Natural killer cell treated with Interleukin-12 subunit alpha and Interleukin-12 subunit beta and Interleukin-15 and Interleukin-18, amount 100 ng/mL, for 72 hours (primary cell): ENCODE measurements around the gene SLC49A3. TPM values are rescaled to one million over a fixed set of nuclear protein-coding genes. Genes with fewer than 3 reads are reported as not detected.

Source experiments
- ATAC-seq, 2 donors: fragments of 150-1000 bp; cut with Tn5 transposase in 1 of 2; sonication (Bioruptor Pico), chemical (Tn5 transposase) in 1 of 2; 2 replicates each; pipeline ENCODE4 v1.10.0; 2021
- DNase-seq: peaks from one replicate; pipeline ENCODE4 v3.0.0; 2022; ENCODE audit warnings: low spot score
- H3K27ac Mint-ChIP-seq, 2 donors: 1 replicate in 1 of 2; 2 replicates in 1 of 2; pipeline ENCODE4 v1.8.0; 2022; ENCODE audit warnings: mixed read lengths in 2 of 2, mild to moderate bottlenecking in 1 of 2, moderate library complexity in 1 of 2
- H3K27me3 Mint-ChIP-seq, 2 donors: 1 replicate in 1 of 2; 2 replicates in 1 of 2; pipeline ENCODE4 v1.8.0; 2022; ENCODE audit warnings: mixed read lengths in 2 of 2
- H3K36me3 Mint-ChIP-seq: one replicate; pipeline ENCODE4 v1.8.0; 2022; ENCODE audit warnings: mixed read lengths
- H3K4me1 Mint-ChIP-seq, 2 donors: 1 replicate in 1 of 2; 2 replicates in 1 of 2; pipeline ENCODE4 v1.8.0; 2022; ENCODE audit warnings: low read depth in 2 of 2, mixed read lengths in 2 of 2, mild to moderate bottlenecking in 1 of 2
- H3K4me3 Mint-ChIP-seq: one replicate; pipeline ENCODE4 v1.8.0; 2022; ENCODE audit warnings: mixed read lengths
- H3K9me3 Mint-ChIP-seq: 2 replicates; pipeline ENCODE4 v1.8.0; 2022; ENCODE audit warnings: mixed read lengths
- total RNA-seq, 2 donors: library from RNA; stranded (reverse); gene quantifications; one replicate each; pipeline ENCODE4 v1.2.3, GENCODE V29; 2022

The SLC49A3 gene
- total RNA-seq, 2 donors from 2014 or later = 10.5 to 15.9 TPM

- H3K4me1 Mint-ChIP-seq = peaks cover 0 to 16% of the 10 kb centered on the region in 2 donors
- DNase-seq = no peak
- no peak overlapping the region for H3K4me3 Mint-ChIP-seq
- no peaks in the 10 kb centered on the region for H3K9me3 Mint-ChIP-seq
- no peak overlapping the region for H3K27ac Mint-ChIP-seq
- no peaks in the 10 kb centered on the region for H3K36me3 Mint-ChIP-seq
- no peaks in the 10 kb centered on the region for H3K27me3 Mint-ChIP-seq
- no peak for ATAC-seq
Observed at GRCh38 chr4:666436-666810, 22.5 kb downstream of the SLC49A3 start.

GRCh38 chr4:665751-666435 lies 23.1 kb downstream of the SLC49A3 start:
- DNase-seq (peak; percentile 61), ATAC-seq (no peak)
- H3K4me3 Mint-ChIP-seq = no peak overlapping the region
- H3K27me3 Mint-ChIP-seq = no peaks in the 10 kb centered on the region
- no peaks in the 10 kb centered on the region for H3K9me3 Mint-ChIP-seq
- H3K36me3 Mint-ChIP-seq = no peaks in the 10 kb centered on the region
- H3K27ac Mint-ChIP-seq = no peak overlapping the region
- peaks cover 0 to 16% of the 10 kb centered on the region in 2 donors for H3K4me1 Mint-ChIP-seq

- Mint-ChIP-seq H3K36me3 (no peaks in the 10 kb centered on the region), H3K4me1 (peaks cover 0 to 16% of the 10 kb centered on the region in 2 donors), H3K9me3 (no peaks in the 10 kb centered on the region), H3K27ac (no peak overlapping the region), H3K27me3 (no peaks in the 10 kb centered on the region), H3K4me3 (no peak overlapping the region)
- ATAC-seq (no peak), DNase-seq (no peak)
Observed at GRCh38 chr4:665381-665750, 23.6 kb downstream of the SLC49A3 start.

GRCh38 chr4:664713-665231 lies 24.2 kb downstream of the SLC49A3 start:
- ATAC-seq (no peak), DNase-seq (no peak)
- Mint-ChIP-seq H3K27me3 (no peaks in the 10 kb centered on the region), H3K4me1 (peaks cover 0 to 16% of the 10 kb centered on the region in 2 donors), H3K9me3 (no peaks in the 10 kb centered on the region), H3K27ac (peak overlapping the region; percentile 56 to 75), H3K36me3 (no peaks in the 10 kb centered on the region), H3K4me3 (peak overlapping the region; percentile 85)

GRCh38 chr4:663438-664428 lies 25.2 kb downstream of the SLC49A3 start:
- Mint-ChIP-seq H3K27ac (peak overlapping the region; percentile 56 to 75), H3K4me3 (peak overlapping the region; percentile 85), H3K27me3 (no peaks in the 10 kb centered on the region), H3K9me3 (no peaks in the 10 kb centered on the region), H3K36me3 (no peaks in the 10 kb centered on the region), H3K4me1 (peaks cover 0 to 16% of the 10 kb centered on the region in 2 donors)
- DNase-seq (peak; percentile 80), ATAC-seq (peak; percentile 86 to 88)

GRCh38 chr4:663046-663437 lies 25.9 kb downstream of the SLC49A3 start:
- Mint-ChIP-seq H3K9me3 (no peaks in the 10 kb centered on the region), H3K4me1 (peaks cover 0 to 16% of the 10 kb centered on the region in 2 donors), H3K27ac (peak overlapping the region; percentile 54 to 75), H3K27me3 (no peaks in the 10 kb centered on the region), H3K36me3 (no peaks in the 10 kb centered on the region), H3K4me3 (peak overlapping the region; percentile 85)
- DNase-seq (no peak), ATAC-seq (peak in 1 of 2 donors; percentile 1)

GRCh38 chr4:661881-662761 lies 26.8 kb downstream of the SLC49A3 start:
- no peaks in the 10 kb centered on the region for H3K9me3 Mint-ChIP-seq
- peak overlapping the region in 1 of 2 donors; percentile 75 for H3K27ac Mint-ChIP-seq
- H3K27me3 Mint-ChIP-seq = no peaks in the 10 kb centered on the region
- peak overlapping the region; percentile 85 for H3K4me3 Mint-ChIP-seq
- DNase-seq (no peak), ATAC-seq (no peak)
- peaks cover 0 to 12% of the 10 kb centered on the region in 2 donors for H3K4me1 Mint-ChIP-seq
- H3K36me3 Mint-ChIP-seq = no peaks in the 10 kb centered on the region

- Mint-ChIP-seq H3K36me3 (no peaks in the 10 kb centered on the region), H3K4me1 (peaks cover 0 to 15% of the 10 kb centered on the region in 2 donors), H3K9me3 (no peaks in the 10 kb centered on the region), H3K27ac (no peak overlapping the region), H3K27me3 (no peaks in the 10 kb centered on the region), H3K4me3 (peak overlapping the region; percentile 19)
- DNase-seq = no peak
- no peak for ATAC-seq
Observed at GRCh38 chr4:661231-661630, 27.7 kb downstream of the SLC49A3 start.

GRCh38 chr4:660401-660800 lies 28.6 kb downstream of the SLC49A3 start:
- ATAC-seq (no peak), DNase-seq (no peak)
- no peak overlapping the region for H3K27ac Mint-ChIP-seq
- no peaks in the 10 kb centered on the region for H3K9me3 Mint-ChIP-seq
- peaks cover 0 to 12% of the 10 kb centered on the region in 2 donors for H3K4me1 Mint-ChIP-seq
- H3K4me3 Mint-ChIP-seq = no peak overlapping the region
- no peaks in the 10 kb centered on the region for H3K36me3 Mint-ChIP-seq
- H3K27me3 Mint-ChIP-seq = no peaks in the 10 kb centered on the region

GRCh38 chr4:659851-660250 lies 29.1 kb downstream of the SLC49A3 start:
- DNase-seq (no peak), ATAC-seq (no peak)
- Mint-ChIP-seq H3K27ac (no peak overlapping the region), H3K27me3 (no peaks in the 10 kb centered on the region), H3K4me1 (peaks cover 0 to 11% of the 10 kb centered on the region in 2 donors), H3K9me3 (no peaks in the 10 kb centered on the region), H3K4me3 (no peak overlapping the region), H3K36me3 (no peaks in the 10 kb centered on the region)

GRCh38 chr4:658681-659667 lies 30.0 kb downstream of the SLC49A3 start:
- ATAC-seq (no peak), DNase-seq (no peak)
- no peak overlapping the region for H3K27ac Mint-ChIP-seq
- H3K9me3 Mint-ChIP-seq = no peaks in the 10 kb centered on the region
- H3K27me3 Mint-ChIP-seq = no peaks in the 10 kb centered on the region
- H3K36me3 Mint-ChIP-seq = no peaks in the 10 kb centered on the region
- H3K4me3 Mint-ChIP-seq = no peak overlapping the region
- peaks cover 0 to 9% of the 10 kb centered on the region in 2 donors for H3K4me1 Mint-ChIP-seq

- H3K36me3 Mint-ChIP-seq = no peaks in the 10 kb centered on the region
- H3K27ac Mint-ChIP-seq = no peak overlapping the region
- H3K27me3 Mint-ChIP-seq = no peaks in the 10 kb centered on the region
- DNase-seq (no peak), ATAC-seq (no peak)
- no peak overlapping the region for H3K4me3 Mint-ChIP-seq
- H3K4me1 Mint-ChIP-seq = peaks cover 0 to 7% of the 10 kb centered on the region in 2 donors
- no peaks in the 10 kb centered on the region for H3K9me3 Mint-ChIP-seq
Observed at GRCh38 chr4:657834-658667, 30.9 kb downstream of the SLC49A3 start.
